Left ventricle myocardium inferior (tissue), 1 donor: ENCODE results near the gene MED4. TPM values are rescaled to one million over a fixed set of nuclear protein-coding genes. Genes with fewer than 3 reads are reported as not detected.

Experiments used
- DNase-seq: peaks from one replicate; pipeline ENCODE4 v3.0.0-alpha.2; 2020
- H3K27ac ChIP-seq: fragments of 200-600 bp; replicated peaks from 2 replicates; pipeline ENCODE4 v1.8.0; 2021
- H3K27me3 ChIP-seq: fragments of 200-600 bp; 2 replicates; pipeline ENCODE4 v1.8.0; 2021; ENCODE audit warnings: low read depth
- H3K36me3 ChIP-seq: fragments of 200-600 bp; 2 replicates; pipeline ENCODE4 v1.8.0; 2021
- H3K4me1 ChIP-seq: fragments of 200-600 bp; 2 replicates; pipeline ENCODE4 v1.8.0; 2021
- H3K4me3 ChIP-seq: fragments of 200-600 bp; 2 replicates; pipeline ENCODE4 v1.8.0; 2021; ENCODE audit warnings: mild to moderate bottlenecking, moderate library complexity
- H3K9me3 ChIP-seq: fragments of 200-600 bp; replicated peaks from 2 replicates; pipeline ENCODE4 v1.8.0; 2021
- intact Hi-C: fragments of 100-400 bp; cut with micrococcal nuclease; formaldehyde crosslinking; loops from one replicate; pipeline ENCODE4 v1.11.0; 2022
- total RNA-seq: library from RNA; stranded (reverse); fragmentation: NEBNext Ultra II Directional; extraction: Animal tissue kit (Norgen Biotek cat#: 25700); gene quantifications from one replicate; pipeline ENCODE4 v1.2.1, GENCODE V29; 2021
- TF ChIP-seq, protein P1 (sequence below): fragments of 200-600 bp; IDR thresholded peaks from 2 replicates; pipeline ENCODE4 v1.8.0; 2021; ENCODE audit warnings: antibody characterized with exemption, mild to moderate bottlenecking, borderline replicate concordance
- donor health status: DM: no; HTN: yes; CAD: no; lungs with severe emphysema.

Gene MED4
- total RNA-seq, 1 donor from 2014 or later = 39.4 TPM

DNA sequence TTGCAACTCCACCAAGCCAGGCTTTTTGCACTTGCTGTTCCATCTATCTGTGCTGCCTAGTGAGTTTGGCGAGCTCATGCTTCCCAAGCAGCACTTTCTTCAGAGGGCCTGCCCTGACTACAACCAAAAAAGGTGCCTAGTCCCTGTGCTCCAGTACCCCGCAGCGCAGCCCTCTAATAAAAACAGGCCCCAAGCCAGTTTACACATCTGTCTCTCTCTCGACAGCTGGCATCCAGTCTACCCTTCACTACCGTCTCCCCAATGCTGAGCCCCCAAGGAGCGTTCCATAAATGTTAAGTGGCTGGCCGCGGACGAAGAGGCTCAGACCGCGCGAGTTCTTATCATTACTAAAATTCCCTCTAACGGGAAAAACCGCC, 512 bp downstream of the MED4 start:
- Histone ChIP-seq H3K4me3 (peak overlapping the region; percentile 99), H3K36me3 (peaks cover 1% of the 10 kb centered on the region), H3K4me1 (peaks cover 55% of the 10 kb centered on the region), H3K9me3 (no peaks in the 10 kb centered on the region), H3K27ac (peak overlapping the region; percentile 91), H3K27me3 (no peaks in the 10 kb centered on the region)
- intact Hi-C loops = no loop called here
- DNase-seq = no peak
- TF ChIP-seq, protein P1, sequence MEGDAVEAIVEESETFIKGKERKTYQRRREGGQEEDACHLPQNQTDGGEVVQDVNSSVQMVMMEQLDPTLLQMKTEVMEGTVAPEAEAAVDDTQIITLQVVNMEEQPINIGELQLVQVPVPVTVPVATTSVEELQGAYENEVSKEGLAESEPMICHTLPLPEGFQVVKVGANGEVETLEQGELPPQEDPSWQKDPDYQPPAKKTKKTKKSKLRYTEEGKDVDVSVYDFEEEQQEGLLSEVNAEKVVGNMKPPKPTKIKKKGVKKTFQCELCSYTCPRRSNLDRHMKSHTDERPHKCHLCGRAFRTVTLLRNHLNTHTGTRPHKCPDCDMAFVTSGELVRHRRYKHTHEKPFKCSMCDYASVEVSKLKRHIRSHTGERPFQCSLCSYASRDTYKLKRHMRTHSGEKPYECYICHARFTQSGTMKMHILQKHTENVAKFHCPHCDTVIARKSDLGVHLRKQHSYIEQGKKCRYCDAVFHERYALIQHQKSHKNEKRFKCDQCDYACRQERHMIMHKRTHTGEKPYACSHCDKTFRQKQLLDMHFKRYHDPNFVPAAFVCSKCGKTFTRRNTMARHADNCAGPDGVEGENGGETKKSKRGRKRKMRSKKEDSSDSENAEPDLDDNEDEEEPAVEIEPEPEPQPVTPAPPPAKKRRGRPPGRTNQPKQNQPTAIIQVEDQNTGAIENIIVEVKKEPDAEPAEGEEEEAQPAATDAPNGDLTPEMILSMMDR = no peak

DNA sequence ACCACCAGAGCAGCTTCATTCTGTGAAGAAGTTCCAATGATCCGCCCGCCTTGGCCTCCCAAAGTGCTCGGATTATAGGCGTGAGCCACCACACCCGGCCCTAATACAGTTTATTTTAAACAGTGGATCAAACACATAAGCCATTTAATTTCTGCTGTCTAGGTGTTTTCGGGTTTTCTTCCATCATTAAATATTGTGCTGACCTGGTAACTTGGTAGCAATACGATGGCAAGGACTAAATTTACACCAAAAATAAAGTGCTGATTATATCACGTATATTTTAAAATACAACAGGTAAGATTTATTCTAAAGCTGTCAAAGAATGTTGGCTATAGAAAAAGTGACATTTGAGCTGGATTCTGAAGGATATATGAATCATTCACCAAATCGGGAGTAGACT, 1.3 kb downstream of the MED4 start:
- no peaks in the 10 kb centered on the region for H3K27me3 ChIP-seq
- intact Hi-C loops = no loop called here
- TF ChIP-seq, protein P1 = no peak
- no peak overlapping the region for H3K27ac ChIP-seq
- peaks cover 63% of the 10 kb centered on the region for H3K4me1 ChIP-seq
- peaks cover 5% of the 10 kb centered on the region for H3K36me3 ChIP-seq
- peak overlapping the region; percentile 99 for H3K4me3 ChIP-seq
- no peaks in the 10 kb centered on the region for H3K9me3 ChIP-seq
- no peak for DNase-seq

DNA sequence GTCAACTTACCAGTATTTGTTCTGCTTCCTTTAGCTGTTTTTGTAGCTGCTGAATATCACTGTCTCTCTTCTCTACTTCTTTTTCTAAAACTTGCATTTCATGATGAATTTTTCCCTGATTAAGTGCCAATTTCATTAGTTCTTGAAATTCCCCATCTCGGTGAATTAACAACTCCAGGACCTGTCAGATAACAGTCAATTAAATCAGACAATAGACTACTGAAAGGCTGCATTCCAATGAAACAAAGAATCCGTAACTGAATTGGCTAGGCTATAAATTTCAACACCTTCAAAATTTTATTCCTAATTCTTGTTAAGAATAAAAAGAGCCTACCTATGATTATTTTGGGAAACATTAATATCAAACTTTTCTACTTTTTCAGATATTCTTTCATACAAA, 8.6 kb downstream of the MED4 start:
- H3K9me3 ChIP-seq = no peaks in the 10 kb centered on the region
- peaks cover 54% of the 10 kb centered on the region for H3K36me3 ChIP-seq
- no peak for DNase-seq
- TF ChIP-seq, protein P1 = no peak
- H3K27me3 ChIP-seq = no peaks in the 10 kb centered on the region
- H3K27ac ChIP-seq = no peak overlapping the region
- H3K4me1 ChIP-seq = peaks cover 30% of the 10 kb centered on the region
- intact Hi-C loops = no loop called here
- H3K4me3 ChIP-seq = no peak overlapping the region

DNA sequence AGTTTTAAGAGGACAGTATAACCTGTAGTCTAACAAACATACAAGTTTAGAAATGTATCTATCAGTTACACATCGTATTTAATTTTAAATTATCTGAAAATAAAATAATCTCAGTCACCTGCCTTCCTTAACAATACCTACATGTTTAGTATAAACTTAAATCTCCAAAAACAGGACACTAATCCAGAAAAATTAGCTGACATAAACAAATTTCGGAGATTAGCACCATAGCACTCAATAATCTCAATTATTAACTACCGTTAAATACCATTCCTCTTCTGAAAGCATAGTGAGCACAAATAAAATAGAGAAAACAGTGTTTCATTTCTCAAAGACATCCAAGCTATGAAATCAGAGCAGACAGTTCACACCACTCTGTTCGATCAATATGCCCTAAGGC, 13.2 kb downstream of the MED4 start:
- Histone ChIP-seq H3K27ac (no peak overlapping the region), H3K4me3 (no peak overlapping the region), H3K27me3 (no peaks in the 10 kb centered on the region), H3K36me3 (peaks cover 95% of the 10 kb centered on the region), H3K4me1 (peaks cover 3% of the 10 kb centered on the region), H3K9me3 (no peaks in the 10 kb centered on the region)
- intact Hi-C loops = no loop called here
- DNase-seq = no peak
- TF ChIP-seq, protein P1 = no peak

DNA sequence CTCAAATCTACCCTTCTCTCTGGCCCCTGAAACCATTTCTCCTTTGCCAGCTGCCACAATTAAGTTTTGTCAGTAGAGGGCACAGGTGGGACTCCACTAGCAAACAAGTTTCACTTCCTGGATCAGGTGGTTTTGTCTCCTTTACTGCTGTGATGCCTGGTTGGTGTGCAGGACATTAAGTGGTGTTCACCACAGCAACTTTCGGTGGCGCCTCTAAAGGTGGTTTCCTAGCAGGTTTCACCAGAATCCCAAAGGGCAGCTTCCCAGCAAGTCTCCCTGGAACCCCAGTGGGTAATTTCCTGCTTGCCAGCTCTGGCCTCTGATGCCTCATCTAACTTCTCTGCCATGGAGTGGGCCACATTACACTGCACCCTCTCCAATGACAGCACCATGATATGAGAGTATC, 16.6 kb downstream of the MED4 start:
- TF ChIP-seq, protein P1 = peak; percentile 18
- Histone ChIP-seq H3K9me3 (no peaks in the 10 kb centered on the region), H3K4me1 (no peaks in the 10 kb centered on the region), H3K36me3 (peaks cover 97% of the 10 kb centered on the region), H3K4me3 (no peak overlapping the region), H3K27ac (no peak overlapping the region), H3K27me3 (no peaks in the 10 kb centered on the region)
- DNase-seq = no peak
- intact Hi-C loops = no loop called here

DNA sequence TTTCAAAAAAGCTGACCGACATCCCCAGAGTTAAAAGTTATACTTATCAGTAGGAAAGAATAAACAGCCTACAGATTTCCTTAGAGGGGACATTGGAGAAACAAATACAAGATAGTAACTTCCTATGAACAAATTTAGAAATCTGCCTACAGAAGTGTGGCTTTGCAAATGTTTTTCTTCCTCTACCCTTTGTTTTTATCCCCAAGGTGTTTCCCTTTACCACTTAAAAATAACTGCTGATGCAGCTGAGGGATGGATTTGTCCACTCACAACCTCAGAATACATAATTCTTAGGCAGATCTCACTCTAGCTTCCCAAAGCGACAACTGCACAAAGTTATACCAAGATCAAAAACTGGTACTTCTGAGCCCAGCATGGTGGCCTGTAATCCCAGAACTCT, 20.9 kb downstream of the MED4 start:
- peaks cover 100% of the 10 kb centered on the region for H3K36me3 ChIP-seq
- no peak overlapping the region for H3K4me3 ChIP-seq
- TF ChIP-seq, protein P1 = no peak
- DNase-seq = no peak
- no peaks in the 10 kb centered on the region for H3K27me3 ChIP-seq
- H3K9me3 ChIP-seq = peaks cover 32% of the 10 kb centered on the region
- no peak overlapping the region for H3K27ac ChIP-seq
- no peaks in the 10 kb centered on the region for H3K4me1 ChIP-seq
- intact Hi-C loops = no loop called here
